ENCODE data around the gene HDX.

DNA sequence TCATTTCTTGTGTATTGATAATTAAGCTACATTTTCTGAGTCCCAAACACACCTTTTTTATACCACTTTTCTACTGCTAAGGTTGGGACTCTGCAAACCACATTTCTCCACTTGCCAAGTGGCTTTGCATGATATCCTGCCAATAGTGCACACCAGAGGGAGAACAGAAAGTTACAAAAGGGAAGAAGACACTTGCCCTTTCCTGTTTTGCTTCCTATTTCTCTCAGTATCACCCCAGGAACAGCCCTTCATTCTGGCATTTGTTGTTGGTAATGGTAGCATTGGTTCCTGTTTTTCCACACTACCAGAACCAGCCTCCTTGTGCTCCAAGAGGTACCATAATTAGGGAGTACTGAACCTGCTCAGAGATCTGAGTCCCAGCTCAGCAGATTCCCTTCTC, 87.1 kb downstream of the HDX start:
- TF ChIP-seq, protein P1, sequence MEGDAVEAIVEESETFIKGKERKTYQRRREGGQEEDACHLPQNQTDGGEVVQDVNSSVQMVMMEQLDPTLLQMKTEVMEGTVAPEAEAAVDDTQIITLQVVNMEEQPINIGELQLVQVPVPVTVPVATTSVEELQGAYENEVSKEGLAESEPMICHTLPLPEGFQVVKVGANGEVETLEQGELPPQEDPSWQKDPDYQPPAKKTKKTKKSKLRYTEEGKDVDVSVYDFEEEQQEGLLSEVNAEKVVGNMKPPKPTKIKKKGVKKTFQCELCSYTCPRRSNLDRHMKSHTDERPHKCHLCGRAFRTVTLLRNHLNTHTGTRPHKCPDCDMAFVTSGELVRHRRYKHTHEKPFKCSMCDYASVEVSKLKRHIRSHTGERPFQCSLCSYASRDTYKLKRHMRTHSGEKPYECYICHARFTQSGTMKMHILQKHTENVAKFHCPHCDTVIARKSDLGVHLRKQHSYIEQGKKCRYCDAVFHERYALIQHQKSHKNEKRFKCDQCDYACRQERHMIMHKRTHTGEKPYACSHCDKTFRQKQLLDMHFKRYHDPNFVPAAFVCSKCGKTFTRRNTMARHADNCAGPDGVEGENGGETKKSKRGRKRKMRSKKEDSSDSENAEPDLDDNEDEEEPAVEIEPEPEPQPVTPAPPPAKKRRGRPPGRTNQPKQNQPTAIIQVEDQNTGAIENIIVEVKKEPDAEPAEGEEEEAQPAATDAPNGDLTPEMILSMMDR (conservative IDR thresholded peaks at IDR 0.05 in 1 of 2, IDR thresholded peaks at IDR 0.05 in 1 of 2; ENCODE audit: low read depth in 1 of 2, low read length in 2 of 2), result no peak
- TF ChIP-seq EZH2 (IDR thresholded peaks at IDR 0.05; ENCODE audit: low read length, missing control alignments), result no peak
